ENCODE data around the gene MAP4K4. TPM values are rescaled to one million over a fixed set of nuclear protein-coding genes. Genes with fewer than 3 reads are reported as not detected.
A peak's percentile ranks its signal among the peaks of the same experiment; 100 is the strongest.

MAP4K4 gene
- total and polyA plus RNA-seq, 2 of the 13 experiments (the other 11 are each of a cell fraction or from before 2014, with no cell fraction given): 105 to 264 TPM

GRCh38 chr2:101763496-101764333 is 66.2 kb downstream of the MAP4K4 start (continued):
- TF ChIP-seq ZBTB42 (CRISPR knock-in tag; IDR thresholded peaks at IDR 0.05): no peak
- no peak for TF ChIP-seq MBNL3 (CRISPR knock-in tag; conservative IDR thresholded peaks at IDR 0.05)
- TF ChIP-seq MZF1 (CRISPR knock-in tag; IDR thresholded peaks at IDR 0.05; ENCODE audit: borderline replicate concordance): no peak
- no peak for TF ChIP-seq ZNF138 (CRISPR knock-in tag; IDR thresholded peaks at IDR 0.05; ENCODE audit: low read depth)
- no peak for TF ChIP-seq SRY (CRISPR knock-in tag; IDR thresholded peaks at IDR 0.05)
- TF ChIP-seq KLF11 (CRISPR knock-in tag; IDR thresholded peaks at IDR 0.05): peak; percentile 73; the same call in 1 of the 2 replicates
- TF ChIP-seq ZBTB8A (CRISPR knock-in tag; IDR thresholded peaks at IDR 0.05; ENCODE audit: borderline replicate concordance, low read depth): no peak
- no peak for TF ChIP-seq DMTF1 (CRISPR knock-in tag; IDR thresholded peaks at IDR 0.05)
- TF ChIP-seq THAP11 (CRISPR knock-in tag; IDR thresholded peaks at IDR 0.05): peak; percentile 72
- peak; percentile 71 for TF ChIP-seq HOXA3 (CRISPR knock-in tag; IDR thresholded peaks at IDR 0.05)
- TF ChIP-seq ZNF468 (CRISPR knock-in tag; IDR thresholded peaks at IDR 0.05): no peak
- TF ChIP-seq SAP130 (CRISPR knock-in tag; IDR thresholded peaks at IDR 0.05; ENCODE audit: low read depth): peak; percentile 91
- no peak for TF ChIP-seq RBAK (CRISPR knock-in tag; IDR thresholded peaks at IDR 0.05)
- TF ChIP-seq JUNB (CRISPR knock-in tag; IDR thresholded peaks at IDR 0.05; ENCODE audit: borderline replicate concordance): no peak
- TF ChIP-seq HMGXB4 (CRISPR knock-in tag; IDR thresholded peaks at IDR 0.05; ENCODE audit: borderline replicate concordance in 1 of 2, low read depth in 1 of 2): no peak
- TF ChIP-seq ZNF34 (CRISPR knock-in tag; IDR thresholded peaks at IDR 0.05; ENCODE audit: borderline replicate concordance): no peak
- TF ChIP-seq MTF1 (CRISPR knock-in tag; IDR thresholded peaks at IDR 0.05): no peak
- TF ChIP-seq ZNF589 (CRISPR knock-in tag; conservative IDR thresholded peaks at IDR 0.05): no peak
- no peak; the same call in 1 of the 2 replicates for TF ChIP-seq AHR (CRISPR knock-in tag; IDR thresholded peaks at IDR 0.05)
- TF ChIP-seq ZNF740 (CRISPR knock-in tag; IDR thresholded peaks at IDR 0.05): no peak
- no peak for TF ChIP-seq ZNF619 (CRISPR knock-in tag; IDR thresholded peaks at IDR 0.05)
- TF ChIP-seq GLMP (CRISPR knock-in tag; IDR thresholded peaks at IDR 0.05; ENCODE audit: borderline replicate concordance): no peak
- peak; percentile 36; the same call in 1 of the 2 replicates for TF ChIP-seq SMARCC2 (IDR thresholded peaks at IDR 0.05)
- no peak for TF ChIP-seq CAMTA2 (CRISPR knock-in tag; IDR thresholded peaks at IDR 0.05; ENCODE audit: borderline replicate concordance)
- TF ChIP-seq ZNF839 (CRISPR knock-in tag; IDR thresholded peaks at IDR 0.05; ENCODE audit: borderline replicate concordance): no peak
- TF ChIP-seq ZBTB7B (CRISPR knock-in tag; IDR thresholded peaks at IDR 0.05): peak; percentile 90
